ENCODE results near the gene ST8SIA5.

The ST8SIA5 gene

GRCh38 chr18:46663539-46663938 is 93.3 kb downstream of the ST8SIA5 start:
- no peaks in the 10 kb centered on the region for H3K36me3 ChIP-seq (ENCODE audit: control insufficient read depth, insufficient read depth, low read length, severe bottlenecking)
- H3K27me3 ChIP-seq (replicated peaks; ENCODE audit: control insufficient read depth, insufficient read depth, low read length): peaks cover 26% of the 10 kb centered on the region
- no peak overlapping the region for H3K9ac ChIP-seq (ENCODE audit: low read length)
- no peak overlapping the region for H3K4me3 ChIP-seq (ENCODE audit: low read length)
- H3K4me1 ChIP-seq (ENCODE audit: control insufficient read depth, insufficient read depth, low read length): no peaks in the 10 kb centered on the region
- DNase-seq (ENCODE audit: low read depth): no peak
- H3K9me3 ChIP-seq (ENCODE audit: control insufficient read depth, low read length): no peaks in the 10 kb centered on the region

- H3K4me3 ChIP-seq (ENCODE audit: low read length): no peak overlapping the region
- no peak overlapping the region for H3K9ac ChIP-seq (ENCODE audit: low read length)
- peaks cover 21% of the 10 kb centered on the region for H3K27me3 ChIP-seq (replicated peaks; ENCODE audit: control insufficient read depth, insufficient read depth, low read length)
- no peaks in the 10 kb centered on the region for H3K9me3 ChIP-seq (ENCODE audit: control insufficient read depth, low read length)
- no peaks in the 10 kb centered on the region for H3K4me1 ChIP-seq (ENCODE audit: control insufficient read depth, insufficient read depth, low read length)
- DNase-seq (ENCODE audit: low read depth): peak; percentile 13
- H3K36me3 ChIP-seq (ENCODE audit: control insufficient read depth, insufficient read depth, low read length, severe bottlenecking): no peaks in the 10 kb centered on the region
Observed at GRCh38 chr18:46660957-46661749, 95.7 kb downstream of the ST8SIA5 start.

GRCh38 chr18:46659484-46659883 is 97.4 kb downstream of the ST8SIA5 start:
- no peak overlapping the region for H3K9ac ChIP-seq (ENCODE audit: low read length)
- DNase-seq (ENCODE audit: low read depth): no peak
- no peak overlapping the region for H3K4me3 ChIP-seq (ENCODE audit: low read length)
- no peaks in the 10 kb centered on the region for H3K36me3 ChIP-seq (ENCODE audit: control insufficient read depth, insufficient read depth, low read length, severe bottlenecking)
- no peaks in the 10 kb centered on the region for H3K9me3 ChIP-seq (ENCODE audit: control insufficient read depth, low read length)
- no peaks in the 10 kb centered on the region for H3K4me1 ChIP-seq (ENCODE audit: control insufficient read depth, insufficient read depth, low read length)
- peaks cover 13% of the 10 kb centered on the region for H3K27me3 ChIP-seq (replicated peaks; ENCODE audit: control insufficient read depth, insufficient read depth, low read length)

GRCh38 chr18:46657115-46657955 is 99.5 kb downstream of the ST8SIA5 start, which contains the start of gene LOXHD1:
Gene LOXHD1, minus strand, starts transcription at chr18:46657220. Its CDS starts 187 bp downstream, at chr18:46657033.
- H3K27me3 ChIP-seq (replicated peaks; ENCODE audit: control insufficient read depth, insufficient read depth, low read length): peaks cover 34% of the 10 kb centered on the region
- no peaks in the 10 kb centered on the region for H3K4me1 ChIP-seq (ENCODE audit: control insufficient read depth, insufficient read depth, low read length)
- no peak within 1 kb of the TSS for H3K4me3 ChIP-seq (ENCODE audit: low read length)
- no peaks in the 10 kb centered on the region for H3K36me3 ChIP-seq (ENCODE audit: control insufficient read depth, insufficient read depth, low read length, severe bottlenecking)
- DNase-seq (ENCODE audit: low read depth): no peak
- H3K9ac ChIP-seq (ENCODE audit: low read length): no peak within 1 kb of the TSS
- H3K9me3 ChIP-seq (ENCODE audit: control insufficient read depth, low read length): no peaks in the 10 kb centered on the region

- Histone ChIP-seq H3K9me3 (ENCODE audit: control insufficient read depth, low read length) (no peaks in the 10 kb centered on the region), H3K4me1 (ENCODE audit: control insufficient read depth, insufficient read depth, low read length) (no peaks in the 10 kb centered on the region), H3K4me3 (ENCODE audit: low read length) (no peak overlapping the region), H3K27me3 (replicated peaks; ENCODE audit: control insufficient read depth, insufficient read depth, low read length) (peaks cover 42% of the 10 kb centered on the region), H3K36me3 (ENCODE audit: control insufficient read depth, insufficient read depth, low read length, severe bottlenecking) (no peaks in the 10 kb centered on the region), H3K9ac (ENCODE audit: low read length) (no peak overlapping the region)
- DNase-seq (ENCODE audit: low read depth): no peak
Observed at GRCh38 chr18:46656326-46657114, 100.3 kb downstream of the ST8SIA5 start.

GRCh38 chr18:46652372-46652771 is 104.5 kb downstream of the ST8SIA5 start:
- no peak overlapping the region for H3K4me3 ChIP-seq (ENCODE audit: low read length)
- H3K4me1 ChIP-seq (ENCODE audit: control insufficient read depth, insufficient read depth, low read length): no peaks in the 10 kb centered on the region
- H3K9ac ChIP-seq (ENCODE audit: low read length): no peak overlapping the region
- H3K36me3 ChIP-seq (ENCODE audit: control insufficient read depth, insufficient read depth, low read length, severe bottlenecking): no peaks in the 10 kb centered on the region
- DNase-seq (ENCODE audit: low read depth): no peak
- peaks cover 71% of the 10 kb centered on the region for H3K27me3 ChIP-seq (replicated peaks; ENCODE audit: control insufficient read depth, insufficient read depth, low read length)
- H3K9me3 ChIP-seq (ENCODE audit: control insufficient read depth, low read length): no peaks in the 10 kb centered on the region

GRCh38 chr18:46650681-46651080 is 106.2 kb downstream of the ST8SIA5 start:
- peaks cover 86% of the 10 kb centered on the region for H3K27me3 ChIP-seq (replicated peaks; ENCODE audit: control insufficient read depth, insufficient read depth, low read length)
- H3K4me1 ChIP-seq (ENCODE audit: control insufficient read depth, insufficient read depth, low read length): no peaks in the 10 kb centered on the region
- H3K4me3 ChIP-seq (ENCODE audit: low read length): no peak overlapping the region
- no peaks in the 10 kb centered on the region for H3K9me3 ChIP-seq (ENCODE audit: control insufficient read depth, low read length)
- no peak overlapping the region for H3K9ac ChIP-seq (ENCODE audit: low read length)
- no peak for DNase-seq (ENCODE audit: low read depth)
- H3K36me3 ChIP-seq (ENCODE audit: control insufficient read depth, insufficient read depth, low read length, severe bottlenecking): no peaks in the 10 kb centered on the region

- Histone ChIP-seq H3K4me1 (ENCODE audit: control insufficient read depth, insufficient read depth, low read length) (no peaks in the 10 kb centered on the region), H3K9ac (ENCODE audit: low read length) (no peak overlapping the region), H3K9me3 (ENCODE audit: control insufficient read depth, low read length) (no peaks in the 10 kb centered on the region), H3K27me3 (replicated peaks; ENCODE audit: control insufficient read depth, insufficient read depth, low read length) (peaks cover 90% of the 10 kb centered on the region), H3K4me3 (ENCODE audit: low read length) (no peak overlapping the region), H3K36me3 (ENCODE audit: control insufficient read depth, insufficient read depth, low read length, severe bottlenecking) (no peaks in the 10 kb centered on the region)
- DNase-seq (ENCODE audit: low read depth): no peak
Observed at GRCh38 chr18:46649071-46649862, 107.6 kb downstream of the ST8SIA5 start.

GRCh38 chr18:46646468-46646867 is 110.4 kb downstream of the ST8SIA5 start:
- peaks cover 69% of the 10 kb centered on the region for H3K27me3 ChIP-seq (replicated peaks; ENCODE audit: control insufficient read depth, insufficient read depth, low read length)
- no peaks in the 10 kb centered on the region for H3K9me3 ChIP-seq (ENCODE audit: control insufficient read depth, low read length)
- no peak for DNase-seq (ENCODE audit: low read depth)
- H3K4me1 ChIP-seq (ENCODE audit: control insufficient read depth, insufficient read depth, low read length): no peaks in the 10 kb centered on the region
- no peaks in the 10 kb centered on the region for H3K36me3 ChIP-seq (ENCODE audit: control insufficient read depth, insufficient read depth, low read length, severe bottlenecking)
- no peak overlapping the region for H3K4me3 ChIP-seq (ENCODE audit: low read length)
- no peak overlapping the region for H3K9ac ChIP-seq (ENCODE audit: low read length)

- H3K4me3 ChIP-seq (ENCODE audit: low read length): no peak overlapping the region
- no peaks in the 10 kb centered on the region for H3K4me1 ChIP-seq (ENCODE audit: control insufficient read depth, insufficient read depth, low read length)
- H3K9ac ChIP-seq (ENCODE audit: low read length): no peak overlapping the region
- DNase-seq (ENCODE audit: low read depth): no peak
- H3K36me3 ChIP-seq (ENCODE audit: control insufficient read depth, insufficient read depth, low read length, severe bottlenecking): no peaks in the 10 kb centered on the region
- peaks cover 39% of the 10 kb centered on the region for H3K27me3 ChIP-seq (replicated peaks; ENCODE audit: control insufficient read depth, insufficient read depth, low read length)
- no peaks in the 10 kb centered on the region for H3K9me3 ChIP-seq (ENCODE audit: control insufficient read depth, low read length)
Observed at GRCh38 chr18:46642561-46642960, 114.3 kb downstream of the ST8SIA5 start.

Measured in adipocyte (in vitro differentiated cells).